ENCODE results near the gene SUCLA2.

DNA sequence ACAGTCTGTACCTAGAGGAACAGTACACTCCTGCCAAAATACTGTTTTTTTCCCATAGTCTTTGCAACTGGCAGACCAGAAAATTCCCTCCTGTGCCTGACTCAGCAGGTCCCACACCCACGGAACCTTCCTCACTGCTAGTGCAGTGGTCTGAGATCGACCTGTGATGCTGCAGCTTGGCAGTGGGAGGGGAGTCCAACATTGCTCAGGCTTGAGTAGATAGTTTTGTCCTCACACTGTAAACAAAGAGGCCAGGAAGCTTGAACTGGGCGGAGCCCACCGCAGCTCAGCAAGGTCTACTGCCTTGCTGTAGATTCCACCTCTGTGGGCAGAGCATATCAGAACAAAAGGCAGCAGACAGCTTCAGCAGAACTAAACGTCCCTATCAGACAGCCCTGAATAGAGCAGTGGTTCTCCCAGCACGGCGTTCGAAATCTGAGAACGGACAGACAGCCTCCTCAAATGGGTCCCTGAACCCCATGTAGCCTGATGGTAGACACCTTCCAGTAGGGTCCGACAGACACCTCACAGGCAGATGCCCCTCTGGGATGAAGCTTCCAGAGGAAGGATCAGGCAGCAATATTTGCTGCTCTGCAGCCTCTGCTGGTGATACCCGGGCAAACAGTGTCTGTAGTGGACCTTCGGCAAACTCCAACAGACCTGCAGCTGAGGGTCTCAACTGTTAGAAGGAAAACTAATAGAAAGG lies 92.7 kb downstream of the SUCLA2 start:
- no peak for TF ChIP-seq EP300 (IDR thresholded peaks at IDR 0.05)
- TF ChIP-seq, protein P1, sequence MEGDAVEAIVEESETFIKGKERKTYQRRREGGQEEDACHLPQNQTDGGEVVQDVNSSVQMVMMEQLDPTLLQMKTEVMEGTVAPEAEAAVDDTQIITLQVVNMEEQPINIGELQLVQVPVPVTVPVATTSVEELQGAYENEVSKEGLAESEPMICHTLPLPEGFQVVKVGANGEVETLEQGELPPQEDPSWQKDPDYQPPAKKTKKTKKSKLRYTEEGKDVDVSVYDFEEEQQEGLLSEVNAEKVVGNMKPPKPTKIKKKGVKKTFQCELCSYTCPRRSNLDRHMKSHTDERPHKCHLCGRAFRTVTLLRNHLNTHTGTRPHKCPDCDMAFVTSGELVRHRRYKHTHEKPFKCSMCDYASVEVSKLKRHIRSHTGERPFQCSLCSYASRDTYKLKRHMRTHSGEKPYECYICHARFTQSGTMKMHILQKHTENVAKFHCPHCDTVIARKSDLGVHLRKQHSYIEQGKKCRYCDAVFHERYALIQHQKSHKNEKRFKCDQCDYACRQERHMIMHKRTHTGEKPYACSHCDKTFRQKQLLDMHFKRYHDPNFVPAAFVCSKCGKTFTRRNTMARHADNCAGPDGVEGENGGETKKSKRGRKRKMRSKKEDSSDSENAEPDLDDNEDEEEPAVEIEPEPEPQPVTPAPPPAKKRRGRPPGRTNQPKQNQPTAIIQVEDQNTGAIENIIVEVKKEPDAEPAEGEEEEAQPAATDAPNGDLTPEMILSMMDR (IDR thresholded peaks at IDR 0.05), result no peak

Measured in tibial nerve (tissue), 4 donors.